Pons (tissue), 1 donor: Measurements from ENCODE around the gene GALNT3.

Source experiments
- DNase-seq: peaks from one replicate; pipeline ENCODE4 v3.0.0-alpha.2; 2016; ENCODE audit warnings: low spot score

The GALNT3 gene

DNA sequence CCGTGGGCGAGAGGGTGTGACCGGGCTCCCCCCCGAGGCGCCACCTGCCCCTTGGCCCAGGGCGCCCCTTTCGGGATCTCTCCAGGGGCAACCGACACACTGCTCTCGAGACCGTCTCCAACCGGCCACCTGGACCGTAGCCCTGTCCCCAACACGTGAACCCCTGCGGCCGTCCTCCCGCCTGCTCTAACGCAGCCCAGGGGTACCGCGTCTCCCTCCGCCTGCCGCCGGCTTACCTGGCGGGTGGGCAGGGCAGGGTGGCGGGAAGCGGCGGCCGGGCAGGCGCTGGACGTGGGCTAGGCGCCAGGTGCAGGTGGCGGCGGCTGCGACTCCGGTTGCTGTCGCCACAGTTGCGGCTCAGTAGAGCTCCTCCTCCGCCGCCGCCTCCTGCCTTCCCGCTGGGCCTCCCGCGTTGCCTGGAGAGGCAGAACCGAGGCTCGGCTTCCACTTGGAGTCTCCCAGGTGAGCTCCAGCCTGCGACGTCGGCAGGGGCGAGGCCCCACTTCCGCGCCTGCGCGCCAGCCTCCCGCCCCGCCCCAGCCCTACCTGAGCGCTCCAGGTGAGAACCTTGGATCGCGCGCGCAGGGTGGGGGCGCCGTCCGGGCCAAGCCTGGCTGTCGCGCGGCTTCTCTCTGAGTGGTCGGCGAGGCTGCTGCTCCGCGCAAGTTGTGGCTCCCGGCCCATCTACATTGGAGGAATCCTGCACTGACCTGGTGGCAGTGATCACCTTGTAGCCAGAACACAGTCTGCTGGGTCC is at the start of gene GALNT3:
GALNT3 (minus strand) TSS at position 469 of the 757 bp plus-strand sequence. CDS start 23,547 bp downstream, outside the sequence.
- no peak for DNase-seq

DNA sequence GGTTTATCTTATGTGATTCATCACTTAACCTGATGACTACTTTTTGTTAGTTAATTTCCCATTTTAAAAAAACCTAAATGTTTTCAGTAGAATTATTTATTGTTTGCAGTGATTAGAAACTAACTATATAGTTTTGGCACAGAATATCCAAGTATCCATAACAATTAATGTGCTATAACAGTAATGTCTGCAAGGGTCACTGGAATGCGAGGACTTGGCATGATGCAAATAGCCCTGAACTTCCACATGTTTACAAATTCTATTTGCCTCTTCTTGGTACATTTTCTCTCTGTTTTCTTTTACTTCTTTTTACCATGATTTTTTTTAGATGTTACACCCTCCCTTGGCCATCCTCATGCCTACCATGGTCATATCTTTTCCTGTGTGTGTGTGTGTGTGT is 49.3 kb upstream of the GALNT3 start:
- no peak for DNase-seq

DNA sequence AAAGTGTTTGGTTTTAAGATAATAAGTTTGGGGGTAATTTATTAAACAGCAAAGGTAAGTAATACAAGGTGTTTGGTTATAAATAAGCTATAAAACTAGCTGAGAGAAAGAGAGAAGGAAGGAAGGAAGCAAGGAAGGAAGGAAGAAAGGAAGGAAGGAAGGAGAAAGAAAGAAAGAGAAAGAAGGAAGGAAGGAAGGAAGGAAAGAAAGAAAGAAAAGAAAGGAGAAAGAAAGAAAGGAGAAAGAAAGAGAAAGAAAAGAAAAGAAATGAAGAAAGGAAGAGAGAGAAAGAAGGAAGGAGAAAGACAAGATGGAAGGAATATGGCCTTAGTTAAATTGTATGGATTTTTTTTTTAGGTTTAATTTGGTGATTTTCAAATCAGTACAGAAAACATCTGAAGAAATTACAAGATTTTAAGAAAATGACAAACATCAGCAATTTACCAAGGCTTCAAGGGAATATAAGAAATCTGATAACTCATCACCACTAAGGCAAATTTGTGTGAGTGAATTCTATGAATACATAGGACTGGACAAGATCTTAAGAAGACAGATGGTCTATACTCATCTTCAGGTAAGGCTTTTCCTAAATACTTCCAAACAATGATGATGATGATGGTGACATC is 46.4 kb upstream of the GALNT3 start:
- no peak for DNase-seq

DNA sequence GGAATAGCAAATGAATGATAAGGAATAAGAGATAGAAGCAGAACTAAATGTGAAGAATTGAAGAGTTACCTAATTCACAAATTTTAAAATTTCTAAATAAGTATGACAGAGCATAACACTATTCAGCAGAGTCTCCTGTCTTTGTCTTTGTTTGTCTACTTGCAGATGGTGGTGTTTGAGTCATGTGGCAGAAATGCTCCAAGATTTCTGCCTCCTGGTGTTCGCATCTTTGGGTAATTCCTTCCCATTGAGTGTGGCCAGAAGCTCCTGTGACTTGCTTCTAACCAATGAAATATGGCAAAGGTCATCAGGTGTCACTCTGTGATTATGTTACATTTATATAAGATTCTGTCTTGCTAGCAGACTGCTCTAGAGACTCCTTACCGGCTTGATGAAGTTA is 45.6 kb upstream of the GALNT3 start:
- no peak for DNase-seq

DNA sequence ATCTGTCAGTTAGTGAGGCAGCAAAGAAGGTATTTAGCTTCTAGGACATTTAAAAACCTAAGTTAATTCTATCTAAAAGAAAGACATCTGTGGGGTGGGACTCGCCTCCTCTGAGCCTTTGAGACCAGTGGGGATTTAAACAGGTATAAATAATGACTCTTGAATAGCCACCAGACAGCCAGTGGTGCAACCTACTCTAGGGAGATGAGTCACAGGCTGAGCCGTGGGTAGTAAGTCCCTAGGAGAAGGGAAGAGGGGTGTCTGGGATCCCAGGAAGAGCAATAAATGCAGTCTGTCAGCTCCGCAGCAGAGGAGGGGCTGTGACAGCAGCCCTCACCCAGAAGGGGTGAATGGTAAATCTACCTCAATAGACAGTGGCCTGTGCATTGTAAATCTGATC is 43.1 kb upstream of the GALNT3 start:
- no peak for DNase-seq

DNA sequence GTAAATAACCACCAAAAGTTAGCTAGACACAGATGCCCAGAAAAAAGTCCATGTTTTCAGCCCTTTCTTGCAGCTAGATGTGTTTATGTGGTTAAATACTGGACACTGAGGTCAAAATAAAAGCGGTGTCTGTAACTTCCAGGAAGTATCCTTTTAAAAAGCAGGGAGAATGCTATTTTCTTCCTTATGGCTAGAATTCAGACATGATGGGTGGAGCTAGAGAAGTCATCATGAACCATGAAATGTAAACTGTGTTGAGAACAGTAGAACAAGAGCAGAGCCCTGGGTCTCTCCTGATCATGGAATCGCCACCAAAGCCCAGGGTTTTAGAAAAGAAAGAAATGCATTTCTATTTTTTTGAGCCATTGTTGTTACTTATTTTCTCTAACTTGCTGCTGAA is 41.3 kb upstream of the GALNT3 start:
- DNase-seq: no peak

DNA sequence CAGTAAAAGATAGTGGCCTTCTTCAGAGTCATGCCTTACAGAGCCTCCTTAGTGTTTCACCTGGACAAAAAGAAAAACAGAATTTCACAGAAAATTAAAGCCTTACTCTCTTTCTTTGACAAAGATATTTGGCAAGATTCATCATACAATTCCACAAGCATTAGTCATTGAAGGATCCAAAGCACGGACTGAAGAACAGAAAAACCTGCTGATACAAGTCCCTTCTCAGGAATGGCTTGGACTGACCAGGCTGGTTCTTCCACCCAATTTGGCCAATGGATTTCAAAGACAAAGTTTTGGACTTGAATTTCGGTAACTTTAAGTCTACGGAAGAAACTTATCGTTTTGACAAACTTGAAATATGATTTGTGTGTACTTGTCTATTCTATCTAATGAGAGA is 39.1 kb upstream of the GALNT3 start:
- DNase-seq: no peak

DNA sequence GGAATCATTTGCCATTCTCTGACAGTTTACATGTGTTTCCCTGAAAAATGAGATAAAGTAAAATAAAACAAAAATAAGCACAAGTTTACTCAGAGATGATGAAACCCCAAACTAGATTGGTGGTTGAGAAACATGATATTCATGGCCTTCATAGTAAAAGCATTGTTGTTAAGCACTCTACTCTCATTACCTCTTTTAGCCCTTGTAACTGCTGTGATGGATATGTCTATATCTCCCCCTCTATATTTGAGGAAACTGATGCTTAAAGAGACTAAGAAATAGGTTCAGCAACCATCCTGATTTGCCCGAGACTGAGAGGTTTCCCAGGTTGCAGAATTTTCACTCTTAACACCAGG is 33.9 kb upstream of the GALNT3 start:
- no peak for DNase-seq

DNA sequence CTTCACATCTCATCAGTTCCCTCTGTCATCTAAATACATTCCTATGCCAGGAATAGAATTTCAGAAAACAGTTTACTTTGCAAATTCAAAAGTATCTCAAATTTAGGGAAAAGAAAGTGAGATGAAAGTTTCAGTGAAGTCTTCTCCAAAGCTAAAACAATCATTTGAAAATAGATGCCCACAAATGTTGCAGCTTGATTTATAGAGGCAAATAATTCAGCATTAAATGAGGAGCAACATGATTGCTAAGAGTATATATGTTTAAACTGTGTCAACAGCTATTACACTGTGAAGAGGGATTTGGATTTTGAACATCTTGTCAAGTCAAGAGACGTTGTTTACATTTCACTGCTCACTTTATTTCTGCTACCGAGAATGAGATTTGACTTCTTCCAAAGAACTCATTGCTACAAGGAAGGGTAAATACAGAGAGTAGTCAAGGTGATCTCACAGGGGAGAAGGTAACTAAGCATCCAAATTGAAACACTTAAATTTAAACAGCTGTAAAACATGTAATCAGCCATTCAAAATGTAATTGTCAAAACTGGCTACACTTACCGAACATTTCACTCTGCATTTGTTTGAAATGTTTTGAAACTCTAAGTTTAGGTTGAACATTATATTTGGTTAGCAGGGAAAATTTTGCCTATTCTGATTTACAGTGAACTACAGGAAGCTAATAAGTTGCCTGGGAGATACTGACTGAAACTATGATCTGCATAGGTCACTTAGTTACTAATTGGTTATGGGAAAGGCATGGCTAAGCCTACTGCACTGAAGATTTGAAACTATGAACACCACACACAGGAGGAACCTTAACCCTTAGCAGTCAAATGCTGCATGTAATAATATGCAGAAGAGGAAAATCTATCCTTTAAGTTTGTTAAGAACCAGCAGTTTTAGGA is 33.2 kb upstream of the GALNT3 start:
- DNase-seq: no peak

DNA sequence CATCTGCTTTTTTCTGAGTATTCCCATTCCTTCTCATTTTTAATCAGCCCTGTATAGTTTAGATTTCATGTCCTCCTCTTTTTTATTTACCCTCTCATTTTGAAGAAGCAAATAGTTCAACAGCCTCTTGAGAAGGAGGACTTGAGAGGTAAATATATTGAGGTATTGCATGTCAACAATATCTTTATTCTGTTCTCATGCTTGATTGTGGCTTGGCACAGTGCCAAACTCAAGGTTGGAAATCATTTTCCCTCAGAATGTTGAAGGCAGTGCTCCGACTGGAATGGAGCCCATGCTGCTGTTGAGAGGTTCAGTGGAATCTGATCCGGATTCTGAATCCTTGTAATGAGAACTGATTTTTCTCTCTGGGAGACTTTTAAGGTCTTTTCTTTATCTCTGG is 31.0 kb upstream of the GALNT3 start:
- DNase-seq: no peak

DNA sequence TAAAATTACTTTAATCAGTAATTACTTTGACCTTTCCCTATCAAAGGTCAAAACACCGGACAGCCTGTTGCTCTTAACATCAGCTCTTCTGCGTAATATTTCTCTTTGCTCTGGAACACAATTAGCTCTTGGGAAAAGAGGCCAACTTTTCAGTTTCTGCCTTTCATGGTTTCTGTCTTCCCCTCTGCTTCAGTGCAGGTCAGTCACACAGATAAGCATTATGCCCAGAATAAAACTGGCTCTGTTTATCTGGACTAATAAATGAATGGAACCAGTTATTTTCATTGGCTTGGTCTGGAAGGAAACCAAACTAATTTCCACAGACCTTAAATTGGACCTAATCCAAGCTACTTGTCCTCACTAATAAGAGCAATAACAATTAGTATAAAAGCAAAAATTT is 26.2 kb upstream of the GALNT3 start:
- peak; percentile 68 for DNase-seq

DNA sequence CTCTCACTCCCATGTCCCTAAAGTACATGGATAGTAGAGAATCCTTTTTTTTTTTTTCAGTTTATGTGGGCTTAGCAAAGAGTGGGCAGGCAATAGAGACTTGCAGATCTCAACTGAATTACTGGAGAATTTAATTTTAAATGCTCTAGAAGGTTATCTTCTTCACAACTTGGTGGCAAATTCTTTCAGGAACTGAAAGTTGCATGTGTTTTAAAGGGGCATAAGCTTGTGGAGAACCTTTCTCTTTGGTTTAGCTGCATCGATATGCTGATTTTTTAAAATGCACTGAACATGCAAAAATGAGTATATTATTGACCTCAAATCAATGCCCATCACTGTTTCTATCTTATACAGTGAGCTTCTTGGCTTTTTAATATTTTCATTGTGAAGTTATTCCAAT is 24.9 kb upstream of the GALNT3 start:
- no peak for DNase-seq

DNA sequence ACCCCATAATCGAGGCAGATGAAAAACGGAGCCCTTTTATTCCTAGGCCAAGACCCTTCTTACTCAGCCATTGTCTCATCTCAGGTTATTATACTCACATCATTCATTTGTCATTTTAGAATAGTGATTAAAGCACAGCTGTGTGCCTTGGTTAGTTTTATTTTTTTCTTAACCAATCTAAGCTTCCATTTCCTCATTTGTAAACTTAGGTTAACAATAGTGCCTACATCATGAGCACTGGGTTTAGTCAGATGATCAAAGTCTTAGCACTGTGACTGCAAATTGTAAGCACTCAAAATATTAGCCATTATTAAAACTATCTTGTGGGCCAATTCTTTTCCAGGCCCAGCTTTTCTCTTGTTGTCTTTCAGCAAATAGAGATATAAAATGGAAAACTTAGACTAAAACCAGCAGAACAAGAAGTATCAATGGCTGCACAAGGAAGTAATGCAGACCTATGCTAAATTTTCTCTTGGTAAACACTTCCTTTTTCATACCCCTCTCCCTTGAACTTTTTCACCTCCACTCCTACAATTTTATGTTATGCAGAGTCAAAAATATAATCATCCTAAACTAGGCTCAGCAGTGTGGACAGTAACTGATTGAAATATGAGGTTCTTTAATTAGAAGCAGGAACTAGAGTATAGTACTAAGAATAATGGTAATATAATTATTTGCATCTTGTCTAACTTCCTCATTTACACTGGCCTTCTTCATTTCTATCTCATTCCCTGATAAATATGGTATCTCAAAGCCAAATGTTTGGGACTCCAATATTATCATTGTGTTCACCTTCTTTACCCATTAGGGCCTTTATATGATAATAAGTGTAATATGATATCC is 21.5 kb upstream of the GALNT3 start:
- no peak for DNase-seq

DNA sequence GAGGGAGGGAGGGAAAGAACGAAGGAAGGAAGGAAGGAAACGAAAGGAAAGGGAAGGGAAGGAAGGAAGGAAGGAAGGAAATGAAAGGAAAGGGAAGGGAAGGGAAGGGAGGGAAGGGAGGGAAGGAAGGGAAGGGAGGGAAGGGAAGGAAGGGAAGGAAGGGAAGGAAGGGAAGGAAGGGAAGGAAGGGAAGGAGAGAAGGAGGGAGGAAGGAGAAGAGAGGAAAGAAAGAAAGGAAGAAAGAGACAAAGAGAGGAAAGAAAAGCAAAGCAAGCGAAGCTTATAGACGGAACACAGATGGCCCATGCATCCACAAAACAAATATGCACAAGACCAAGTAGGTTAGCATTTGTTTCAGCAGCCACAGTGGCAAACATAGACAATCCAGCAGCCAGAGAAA is 20.4 kb upstream of the GALNT3 start:
- no peak for DNase-seq

DNA sequence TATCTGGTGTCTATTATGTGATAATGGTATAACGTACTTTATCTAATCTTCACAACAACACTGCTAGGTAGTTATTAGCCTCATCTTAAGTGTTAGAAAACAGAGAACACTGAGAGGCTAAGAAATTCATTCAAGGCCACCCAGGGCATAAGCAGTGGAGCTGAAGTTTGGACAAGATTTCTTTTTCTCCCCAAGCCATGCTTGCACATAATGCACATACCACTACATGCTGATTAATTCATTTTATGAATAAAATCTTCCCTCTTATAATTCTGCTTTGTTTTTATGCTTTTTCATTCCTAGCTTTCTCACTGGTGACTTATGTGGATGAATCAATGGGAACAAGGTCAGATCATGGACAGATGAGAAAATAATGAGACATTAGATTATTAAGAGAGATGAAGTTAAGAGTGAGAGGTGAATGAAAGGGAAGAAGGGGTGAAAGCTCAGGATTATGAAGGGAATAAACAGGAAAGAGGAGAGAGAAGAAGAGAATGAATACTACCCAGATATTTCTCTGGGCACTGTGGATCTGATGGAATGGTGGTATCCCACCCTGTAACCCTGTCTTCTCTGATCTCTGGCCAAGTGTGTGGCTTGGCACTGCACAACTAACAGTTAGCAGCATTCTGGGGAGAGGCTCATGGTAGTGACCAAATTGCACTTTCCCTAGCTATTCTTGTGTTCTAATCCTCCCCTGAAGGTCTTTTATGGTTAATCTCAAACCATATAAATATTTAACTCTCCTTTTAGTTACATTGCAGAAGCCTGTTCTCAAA is 17.7 kb upstream of the GALNT3 start:
- DNase-seq: no peak

DNA sequence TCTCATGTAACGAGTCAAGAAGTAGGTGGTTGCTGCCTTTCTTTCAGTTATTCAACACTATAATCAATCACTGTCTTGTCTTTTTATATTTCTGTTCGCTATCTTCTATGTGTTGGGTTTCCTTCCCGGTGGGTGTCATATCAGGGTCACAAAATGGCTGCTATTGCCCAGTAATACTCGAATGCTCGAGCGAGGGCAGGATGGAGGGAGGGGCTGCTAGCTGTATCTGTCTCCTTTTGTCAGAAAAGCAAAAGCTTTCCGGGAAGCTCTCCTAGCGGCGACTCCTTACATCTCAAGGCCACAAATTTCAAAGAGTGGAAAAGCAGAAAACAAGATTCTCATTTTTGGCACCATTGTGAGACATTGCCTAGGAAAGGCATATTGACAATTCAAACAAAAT is 16.4 kb upstream of the GALNT3 start:
- DNase-seq: no peak

DNA sequence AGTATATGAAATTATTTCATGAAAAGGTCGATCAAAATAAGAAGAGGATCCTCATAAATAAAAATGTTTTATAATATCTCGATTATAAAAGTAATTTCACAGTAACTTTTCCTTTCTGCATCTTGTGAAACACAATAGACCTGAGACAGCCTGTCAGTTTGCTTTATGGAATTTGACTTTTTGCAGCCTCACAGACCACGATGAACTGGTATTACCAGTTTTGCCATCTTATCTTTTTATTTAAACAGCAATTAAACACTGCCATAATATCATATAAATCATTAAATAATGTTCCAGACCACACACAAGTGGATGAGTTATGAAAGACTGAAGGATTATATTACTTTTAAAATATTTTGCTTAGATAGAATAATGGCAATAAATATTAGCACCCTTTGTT is 10.7 kb upstream of the GALNT3 start:
- no peak for DNase-seq

DNA sequence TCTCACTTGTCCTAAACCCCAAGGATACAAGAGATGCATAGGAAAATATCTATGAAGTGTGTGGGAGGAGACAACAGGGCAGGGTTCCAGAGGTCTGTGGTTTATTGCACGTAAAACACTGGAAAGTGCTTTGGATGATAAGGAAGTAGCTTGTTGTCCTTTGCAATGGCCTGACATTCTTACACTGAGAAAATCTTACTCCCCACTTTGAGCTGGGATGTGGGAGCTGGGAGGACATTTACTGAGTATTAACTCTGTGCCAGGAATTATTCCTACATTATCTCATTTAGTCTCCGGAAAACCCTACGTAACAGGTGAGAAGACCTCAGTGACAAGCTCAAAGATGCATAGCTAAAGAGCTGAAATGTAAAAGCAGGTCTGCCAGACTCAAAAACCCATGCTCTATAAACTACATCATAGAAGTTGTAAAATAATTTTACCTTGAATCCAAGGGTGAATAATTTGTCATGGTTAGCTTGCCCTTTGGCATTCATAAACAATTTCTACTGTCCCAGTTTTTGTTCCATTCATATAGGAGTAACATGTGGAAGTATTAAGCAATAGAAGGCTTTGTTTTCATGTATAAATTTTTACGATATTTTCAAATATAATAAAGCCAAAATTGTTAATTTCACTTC is 9.2 kb upstream of the GALNT3 start:
- no peak for DNase-seq

DNA sequence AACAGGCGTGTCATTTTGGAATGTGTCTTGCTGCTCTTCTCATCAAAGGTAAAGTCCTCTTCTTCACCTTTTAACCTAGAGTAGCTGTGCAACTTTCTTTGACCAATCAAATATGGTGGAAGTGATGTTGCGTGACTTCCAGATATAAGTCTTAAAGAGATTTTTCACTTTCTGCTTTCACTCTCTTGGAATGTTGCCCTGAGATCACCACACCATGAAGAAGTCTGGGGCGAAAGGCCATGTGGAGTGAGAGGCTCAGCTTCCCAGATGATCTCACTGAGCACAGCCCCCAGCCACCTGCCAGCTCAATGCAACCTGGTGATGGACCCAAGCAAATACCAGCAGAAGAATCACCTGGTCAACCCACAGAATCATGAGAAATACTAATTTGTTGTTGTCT is 7.1 kb upstream of the GALNT3 start:
- DNase-seq: no peak

DNA sequence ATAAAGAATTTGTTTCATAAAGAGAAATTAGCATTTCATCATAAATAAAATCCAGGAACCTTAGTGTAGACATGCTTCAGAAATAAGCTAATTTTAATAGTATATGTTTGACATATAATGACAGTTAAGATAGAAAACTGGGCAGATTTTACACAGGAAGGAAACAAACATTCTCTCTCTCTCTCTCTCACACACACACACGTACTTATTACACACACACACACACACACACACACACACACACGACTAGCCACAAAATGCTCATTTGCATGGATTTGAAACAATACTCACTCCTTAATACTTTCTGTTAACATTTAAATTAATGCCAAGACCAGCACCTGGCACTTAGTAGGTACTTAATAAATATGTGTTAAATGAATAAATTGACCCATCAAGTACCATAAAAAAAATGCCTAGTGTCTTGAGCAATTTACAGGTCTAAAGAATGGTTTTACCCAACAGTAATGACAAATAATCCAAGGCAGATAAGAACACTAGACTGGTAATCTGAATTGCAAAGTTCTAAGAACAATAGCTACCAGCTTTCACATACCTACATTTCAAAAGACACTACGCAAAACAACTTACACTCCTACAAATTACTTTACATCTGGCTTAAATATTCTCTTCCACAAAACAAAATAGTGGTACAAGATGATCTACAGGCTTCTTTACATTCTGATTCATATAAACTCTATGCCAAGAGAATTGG is 2.9 kb upstream of the GALNT3 start:
- DNase-seq: no peak
